Spleen (tissue), 11 donors: ENCODE data around the gene LRRIQ4. TPM values are rescaled to one million over a fixed set of nuclear protein-coding genes. Genes with fewer than 3 reads are reported as not detected.

ENCODE experiments used
- DNase-seq: peaks from one replicate; pipeline ENCODE4 v3.0.0-alpha.2; 2020
- H3K27ac ChIP-seq, 8 donors: fragments of 200-600 bp; sonication (generic) in 7 of 8; 1 replicate in 4 of 8; 2 replicates in 4 of 8; pipeline versions ENCODE4 v1.5.0 to v1.8.0; 2016 to 2021; ENCODE audit warnings: inconsistent platforms in 4 of 8, mild to moderate bottlenecking in 4 of 8, moderate library complexity in 1 of 8
- H3K27me3 ChIP-seq, 7 donors: fragments of 200-600 bp; sonication (generic) in 6 of 7; replicated peaks in 1 of 7; 1 replicate in 4 of 7; 2 replicates in 3 of 7; pipeline versions ENCODE4 v1.5.0 to v1.8.0; 2016 to 2021; ENCODE audit warnings: inconsistent platforms in 3 of 7, mild to moderate bottlenecking in 1 of 7
- H3K36me3 ChIP-seq, 6 donors: fragments of 200-600 bp; sonication (generic) in 5 of 6; 1 replicate in 4 of 6; 2 replicates in 2 of 6; pipeline versions ENCODE4 v1.5.0 to v1.8.0; 2016 to 2021; ENCODE audit warnings: inconsistent platforms in 2 of 6
- H3K4me1 ChIP-seq, 6 donors: fragments of 200-600 bp; sonication (generic) in 5 of 6; 1 replicate in 3 of 6; 2 replicates in 3 of 6; pipeline versions ENCODE4 v1.5.0 to v1.8.0; 2016 to 2021; ENCODE audit warnings: inconsistent platforms in 3 of 6
- H3K4me3 ChIP-seq, 8 donors: fragments of 200-600 bp; sonication (generic) in 7 of 8; 1 replicate in 4 of 8; 2 replicates in 4 of 8; pipeline versions ENCODE4 v1.5.0 to v1.8.0; 2016 to 2021; ENCODE audit warnings: inconsistent platforms in 4 of 8, mild to moderate bottlenecking in 4 of 8, moderate library complexity in 2 of 8
- H3K9me3 ChIP-seq, 8 donors: fragments of 200-600 bp; sonication (generic) in 7 of 8; 1 replicate in 4 of 8; 2 replicates in 4 of 8; pipeline versions ENCODE4 v1.5.0 to v1.8.0; 2016 to 2021; ENCODE audit warnings: inconsistent platforms in 4 of 8
- POLR2A ChIP-seq, 3 donors: fragments of 450-650 bp; IDR thresholded peaks; one replicate each; pipeline ENCODE4 v1.5.1; 2017; ENCODE audit warnings: antibody characterized with exemption in 3 of 3, mild to moderate bottlenecking in 1 of 3
- POLR2AphosphoS5 ChIP-seq, 3 donors: sonication (generic); formaldehyde crosslinking; IDR thresholded peaks; one replicate each; pipeline ENCODE4 v1.5.1; 2017; ENCODE audit warnings: antibody characterized with exemption in 3 of 3
- WGBS, 5 donors: extraction: QIAGEN DNeasy Blood & Tissue Kit in 3 of 5; methylation state at CpG; one replicate each; pipeline versions ENCODE4 v1.1.5 to v1.1.7; 2013 to 2018; 5-methylcytosine and 5-hydroxymethylcytosine counted together
- intact Hi-C: fragments of 100-400 bp; cut with DNase I; formaldehyde crosslinking; loops from one replicate; pipeline ENCODE4 v1.15.0; 2023; ENCODE audit warnings: low total_unique reads
- polyA plus RNA-seq, 3 donors: library from polyadenylated mRNA; stranded (reverse); fragments of 200-250 nt; gene quantifications; one replicate each; pipeline ENCODE4 v1.2.1, GENCODE V29; 2013
- total RNA-seq, 7 donors: library from RNA; depleted of rRNA in 3 of 7; stranded (reverse); fragments of >200 nt in 3 of 7; fragmentation: NEBNext Ultra II Directional in 4 of 7; extraction: Animal tissue kit (Norgen Biotek cat#: 25700) in 4 of 7; gene quantifications; one replicate each; pipeline versions ENCODE4 v1.1.0 to v1.2.1, GENCODE V29; 2016 to 2021
- TF ChIP-seq, protein P1 (sequence below), 11 experiments: fragments of 200-600 bp in 7 of 11; fragments of 450-650 bp in 4 of 11; sonication (generic) in 4 of 11; IDR thresholded peaks in 8 of 11; conservative IDR thresholded peaks in 3 of 11; 1 replicate in 7 of 11; 2 replicates in 4 of 11; pipeline versions ENCODE4 v1.4.0 to v1.8.0; 2016 to 2021; ENCODE audit warnings: antibody characterized with exemption in 11 of 11, inconsistent platforms in 4 of 11, mild to moderate bottlenecking in 1 of 11
- donor health status: healthy with polysubstance abuse.
- donor health status: DM: no; HTN: no; CAD: no; lungs with moderate emphysema.
- donor health status: DM: no; HTN: no; CAD: no.
- donor health status: Bipolar disorder and iron deficiency.
- donor health status: healthy.
- donor health status: DM: no; HTN: no; CAD: no.
- donor health status: DM: yes; HTN: yes; CAD: no.

LRRIQ4 gene
- total and polyA plus RNA-seq, 10 donors: 0.06 to 0.27 (median 0.19) TPM; not detected in 7

DNA sequence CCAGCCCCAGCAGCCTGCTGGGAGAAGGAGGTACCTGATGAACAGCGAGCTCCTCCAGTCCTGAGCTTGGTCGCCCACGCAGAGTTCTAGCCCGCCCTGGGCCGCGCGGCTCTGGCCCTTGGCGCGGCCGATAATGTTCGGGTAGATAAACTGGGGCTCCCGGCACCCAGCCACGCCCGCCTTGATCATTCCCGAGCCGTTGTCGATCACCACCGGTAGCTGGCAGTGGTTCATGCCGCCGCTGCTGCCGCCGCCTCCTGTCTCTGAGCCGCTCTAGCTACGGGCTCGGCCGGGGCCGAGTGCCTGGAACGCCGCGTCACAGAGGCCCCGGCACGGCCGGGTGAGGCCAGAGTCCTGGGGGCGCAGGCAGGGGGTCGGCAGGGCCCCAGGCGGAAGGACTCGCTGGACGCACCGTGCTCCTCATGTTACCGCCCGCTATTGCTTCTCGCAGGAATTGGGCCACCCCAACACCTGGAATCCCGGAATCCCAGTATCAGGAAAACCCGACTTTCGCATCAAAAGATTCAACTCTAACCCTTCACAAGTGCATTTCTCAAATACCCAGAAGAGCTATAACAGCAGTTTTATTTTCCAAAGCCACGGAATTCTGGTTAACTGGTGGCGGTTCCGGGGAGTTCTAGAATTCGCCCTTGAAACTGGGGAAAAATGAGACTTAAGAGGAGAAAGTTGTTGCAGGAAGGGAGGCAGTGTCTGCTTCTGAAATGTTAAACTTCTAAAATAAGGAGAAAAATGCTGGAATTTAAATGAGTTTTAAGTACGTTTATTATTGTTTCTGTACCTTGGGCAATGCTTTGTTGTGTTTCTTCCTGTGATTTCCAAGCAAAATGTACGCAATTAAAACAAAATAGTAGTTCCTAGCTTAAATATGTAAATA, 43.1 kb upstream of the LRRIQ4 start, which contains the start of gene ACTRT3:
TSS of gene ACTRT3 (minus strand) at position 275 of the 895 bp plus-strand sequence. CDS start at position 234, 41 bp downstream.
- no peaks in the 10 kb centered on the region for H3K27me3 ChIP-seq
- peaks cover 7 to 29% (median 16%) of the 10 kb centered on the region in 6 donors for H3K4me1 ChIP-seq
- WGBS, 5 donors: 2 to 5% (median 5%) methylated on average over 28 to 51 of the region's 51 CpGs
- peaks cover 0 to 5% (median 1%) of the 10 kb centered on the region in 6 donors for H3K36me3 ChIP-seq
- peak within 1 kb of the TSS; percentile 57 to 92 (median 82) for H3K27ac ChIP-seq
- H3K4me3 ChIP-seq: peak within 1 kb of the TSS; percentile 36 to 77 (median 46)
- peak; percentile 31 to 66 (median 59) for TF ChIP-seq POLR2AphosphoS5 (IDR thresholded peaks at IDR 0.05)
- no peak for TF ChIP-seq POLR2A (IDR thresholded peaks at IDR 0.05)
- TF ChIP-seq, protein P1, sequence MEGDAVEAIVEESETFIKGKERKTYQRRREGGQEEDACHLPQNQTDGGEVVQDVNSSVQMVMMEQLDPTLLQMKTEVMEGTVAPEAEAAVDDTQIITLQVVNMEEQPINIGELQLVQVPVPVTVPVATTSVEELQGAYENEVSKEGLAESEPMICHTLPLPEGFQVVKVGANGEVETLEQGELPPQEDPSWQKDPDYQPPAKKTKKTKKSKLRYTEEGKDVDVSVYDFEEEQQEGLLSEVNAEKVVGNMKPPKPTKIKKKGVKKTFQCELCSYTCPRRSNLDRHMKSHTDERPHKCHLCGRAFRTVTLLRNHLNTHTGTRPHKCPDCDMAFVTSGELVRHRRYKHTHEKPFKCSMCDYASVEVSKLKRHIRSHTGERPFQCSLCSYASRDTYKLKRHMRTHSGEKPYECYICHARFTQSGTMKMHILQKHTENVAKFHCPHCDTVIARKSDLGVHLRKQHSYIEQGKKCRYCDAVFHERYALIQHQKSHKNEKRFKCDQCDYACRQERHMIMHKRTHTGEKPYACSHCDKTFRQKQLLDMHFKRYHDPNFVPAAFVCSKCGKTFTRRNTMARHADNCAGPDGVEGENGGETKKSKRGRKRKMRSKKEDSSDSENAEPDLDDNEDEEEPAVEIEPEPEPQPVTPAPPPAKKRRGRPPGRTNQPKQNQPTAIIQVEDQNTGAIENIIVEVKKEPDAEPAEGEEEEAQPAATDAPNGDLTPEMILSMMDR (IDR thresholded peaks at IDR 0.05 in 8 of 11, conservative IDR thresholded peaks at IDR 0.05 in 3 of 11): no peak
- DNase-seq: peak; percentile 93
- intact Hi-C loops: loop anchor here (10.0 kb wide), 2 partner anchors 195 to 405 kb away; partner anchors contain the start of gene SEC62
- H3K9me3 ChIP-seq: peaks cover 0 to 13% (median 2%) of the 10 kb centered on the region in 8 donors

- H3K4me3 ChIP-seq: peak overlapping the region; percentile 59 to 93 (median 88)
- peaks cover 0 to 26% (median 17%) of the 10 kb centered on the region in 6 donors for H3K36me3 ChIP-seq
- intact Hi-C loops: loop anchor here (10.0 kb wide), 1 partner anchor 403 kb away; no protein-coding TSS in a partner anchor
- no peaks in the 10 kb centered on the region for H3K27me3 ChIP-seq
- TF ChIP-seq POLR2AphosphoS5 (IDR thresholded peaks at IDR 0.05): peak in 1 of 3 donors; percentile 9
- TF ChIP-seq POLR2A (IDR thresholded peaks at IDR 0.05): no peak
- peaks cover 0 to 8% (median 0%) of the 10 kb centered on the region in 8 donors for H3K9me3 ChIP-seq
- H3K27ac ChIP-seq: peak overlapping the region; percentile 96 to 100 (median 100)
- WGBS, 5 donors: 0 to 1% (median 1%) methylated on average over 27 of the region's 27 CpGs
- peaks cover 23 to 46% (median 33%) of the 10 kb centered on the region in 6 donors for H3K4me1 ChIP-seq
- no peak for DNase-seq
Observed at GRCh38 chr3:169771497-169772304, 41.0 kb upstream of the LRRIQ4 start.

DNA sequence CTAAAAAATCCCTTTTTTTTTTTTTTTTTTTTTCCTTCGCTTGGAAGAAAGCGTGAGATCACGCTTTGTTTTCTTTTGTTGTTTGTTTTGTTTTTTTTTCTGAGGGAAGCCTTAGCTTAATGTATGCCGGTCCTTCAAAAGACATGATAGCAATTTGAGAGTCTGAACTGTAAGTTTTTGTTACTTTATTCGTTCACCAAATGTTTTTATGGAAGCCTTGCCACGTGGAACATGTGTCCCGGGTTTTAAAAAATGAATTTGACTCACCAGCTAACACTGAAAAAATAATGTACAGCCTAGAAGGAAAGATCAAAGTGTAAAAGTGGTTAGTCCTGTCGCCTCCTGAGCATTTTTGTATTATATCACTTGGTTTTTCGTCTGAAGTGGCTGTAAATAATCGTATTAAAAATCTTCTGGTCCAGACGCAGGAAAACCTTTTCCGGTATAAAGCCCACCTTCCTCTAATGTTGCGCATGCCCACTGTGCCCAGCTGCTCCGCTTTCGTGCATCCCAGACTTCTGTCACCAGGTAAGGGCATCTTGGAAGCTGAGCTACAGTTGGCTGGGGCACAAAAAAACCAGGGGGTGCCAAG, 40.3 kb upstream of the LRRIQ4 start:
- H3K36me3 ChIP-seq: peaks cover 0 to 33% (median 20%) of the 10 kb centered on the region in 6 donors
- H3K9me3 ChIP-seq: peaks cover 0 to 8% (median 0%) of the 10 kb centered on the region in 8 donors
- H3K27ac ChIP-seq: peak overlapping the region; percentile 96 to 100 (median 100)
- no peaks in the 10 kb centered on the region for H3K27me3 ChIP-seq
- DNase-seq: no peak
- intact Hi-C loops: loop anchor here (10.0 kb wide), 1 partner anchor 402 kb away; no protein-coding TSS in a partner anchor
- H3K4me3 ChIP-seq: peak overlapping the region; percentile 59 to 93 (median 88)
- WGBS, 5 donors: 0 to 1% (median 0%) methylated on average over 15 of the region's 15 CpGs
- peaks cover 23 to 53% (median 39%) of the 10 kb centered on the region in 6 donors for H3K4me1 ChIP-seq
- TF ChIP-seq, protein P1 (IDR thresholded peaks at IDR 0.05 in 8 of 11, conservative IDR thresholded peaks at IDR 0.05 in 3 of 11): peak in 1 of 11 experiments; percentile 4
- no peak for TF ChIP-seq POLR2AphosphoS5 (IDR thresholded peaks at IDR 0.05)
- TF ChIP-seq POLR2A (IDR thresholded peaks at IDR 0.05): no peak
